Limb (tissue), 2 donors: ENCODE data around the gene PCDH9.

ENCODE experiments used
- DNase-seq, 2 donors: peaks; one replicate each; pipeline ENCODE4 v3.0.0-alpha.2; 2016; ENCODE audit errors: extremely low spot score in 2 of 2

PCDH9 gene

DNA sequence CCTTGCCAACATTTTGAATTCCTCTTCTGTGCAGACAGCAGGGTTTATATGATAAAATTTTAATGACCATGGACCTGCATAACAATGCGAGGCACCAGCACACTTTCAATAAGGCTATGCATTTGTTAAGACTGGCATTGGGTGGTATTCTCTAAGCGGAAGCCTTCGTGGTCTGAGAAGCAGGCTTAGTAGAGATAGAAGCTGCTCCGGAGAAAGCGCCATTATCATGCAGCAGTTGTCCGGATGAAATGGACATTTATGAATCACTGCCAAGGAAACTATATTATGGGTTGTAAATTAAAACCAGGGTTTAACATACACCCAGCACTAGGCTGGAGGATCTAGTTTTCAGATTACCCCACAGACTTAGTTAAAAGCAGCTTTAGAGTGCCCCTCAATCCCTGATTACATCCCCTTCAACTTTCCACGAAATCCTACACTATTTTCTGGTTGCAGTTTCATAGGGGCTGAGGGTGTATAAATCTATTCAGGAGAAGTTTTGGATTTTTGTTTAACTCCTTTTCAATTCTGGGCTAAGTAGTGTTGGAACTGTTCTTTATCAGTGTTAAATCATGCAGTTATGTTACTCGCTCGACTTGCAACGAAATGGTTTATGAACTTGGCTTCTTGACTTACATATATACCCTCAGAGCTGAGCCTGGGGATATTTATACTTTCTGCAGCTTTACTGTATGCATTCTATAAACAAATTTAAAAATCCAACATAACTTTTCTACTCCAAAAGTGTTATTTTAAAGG is 193.3 kb downstream of the PCDH9 start:
- DNase-seq, result no peak

DNA sequence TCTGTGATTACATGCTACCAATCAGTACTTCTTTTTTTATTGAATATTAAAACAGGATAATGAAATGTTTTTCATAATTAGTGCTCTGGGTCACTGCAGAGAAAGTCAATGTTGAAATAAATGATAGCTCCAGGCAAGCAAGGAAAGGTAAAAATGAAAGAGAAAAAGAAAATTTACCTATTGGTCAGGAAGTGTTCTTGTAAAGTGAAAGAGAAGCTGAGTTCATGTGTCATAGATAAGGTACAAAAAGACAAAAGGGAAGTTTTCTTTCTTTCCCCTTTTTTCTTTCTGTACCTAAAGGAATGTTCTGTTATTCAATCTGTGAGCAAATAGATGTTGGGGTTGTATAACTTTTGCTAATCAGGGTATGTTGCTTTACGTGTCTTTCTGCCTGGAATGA is 197.0 kb downstream of the PCDH9 start:
- no peak for DNase-seq

DNA sequence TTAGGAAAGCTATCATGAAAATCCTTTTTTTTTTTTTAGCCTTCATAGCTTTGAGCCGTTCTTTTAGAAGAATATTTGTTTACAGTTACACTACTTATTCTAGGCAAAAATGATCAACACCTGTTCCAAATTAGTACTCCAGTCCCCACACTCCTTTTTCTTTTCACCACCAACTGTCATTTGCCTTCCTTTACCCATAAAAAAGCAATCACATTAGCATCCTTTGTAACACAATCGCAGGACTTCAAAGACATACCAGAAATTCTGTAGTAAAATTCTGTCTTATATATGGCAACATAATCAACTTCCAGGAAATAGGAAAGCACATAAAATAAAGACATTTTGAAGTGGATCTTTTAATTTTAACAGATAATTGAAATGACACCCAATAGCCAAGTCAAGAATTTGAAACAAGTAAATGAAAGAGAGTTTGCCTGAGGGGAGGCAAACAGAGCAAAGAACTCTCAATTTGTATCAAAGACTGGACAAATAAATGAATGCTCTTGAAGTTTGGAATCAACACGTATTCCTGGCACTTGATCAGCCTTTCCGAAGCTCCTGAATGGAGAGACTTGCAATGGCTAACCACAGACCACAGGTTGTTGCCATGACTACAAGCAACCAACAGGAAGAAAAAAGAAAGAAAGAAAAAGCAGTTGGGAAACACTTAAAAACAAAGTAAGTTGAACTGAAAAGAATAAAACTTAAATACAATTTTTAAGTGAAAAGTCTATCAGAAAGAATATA is 206.8 kb downstream of the PCDH9 start:
- DNase-seq, result peak in 1 of 2 donors; percentile 19

DNA sequence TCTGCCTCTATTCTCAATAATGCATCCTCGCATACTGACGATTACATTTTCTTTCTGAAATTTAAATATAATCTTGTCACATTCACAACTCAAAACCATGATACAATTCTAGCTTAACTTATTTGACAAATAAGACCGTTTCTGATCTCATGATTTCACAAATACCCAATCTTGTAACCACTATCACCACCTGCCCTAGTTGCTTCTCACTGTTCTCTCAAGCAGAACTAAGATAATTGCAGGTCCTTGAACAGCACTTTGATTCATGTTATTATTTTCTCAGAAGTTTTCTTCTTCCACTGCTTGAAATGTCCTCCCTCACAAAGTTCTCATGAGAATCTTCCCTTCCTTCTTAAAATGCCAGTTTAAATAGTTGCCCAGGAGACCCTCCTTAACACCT is 211.4 kb downstream of the PCDH9 start:
- no peak for DNase-seq

DNA sequence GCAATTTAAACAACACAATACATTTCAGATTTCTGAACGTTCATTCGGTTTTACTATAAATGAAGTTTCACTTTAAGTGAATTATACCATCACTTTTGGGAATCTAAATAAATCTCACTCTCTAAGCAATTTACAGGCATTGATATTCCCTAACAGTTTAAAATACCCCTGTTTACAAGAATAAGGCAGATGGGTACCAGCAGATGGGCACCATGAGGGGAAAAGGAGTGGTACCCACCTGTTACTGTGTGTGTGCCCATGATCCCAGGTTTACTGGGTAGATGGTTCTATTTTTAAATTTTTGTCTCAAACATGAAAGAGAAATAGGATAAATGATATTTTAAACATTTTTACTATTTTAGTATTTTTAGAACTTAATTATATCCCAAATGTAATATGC is 212.9 kb downstream of the PCDH9 start:
- DNase-seq, result no peak

DNA sequence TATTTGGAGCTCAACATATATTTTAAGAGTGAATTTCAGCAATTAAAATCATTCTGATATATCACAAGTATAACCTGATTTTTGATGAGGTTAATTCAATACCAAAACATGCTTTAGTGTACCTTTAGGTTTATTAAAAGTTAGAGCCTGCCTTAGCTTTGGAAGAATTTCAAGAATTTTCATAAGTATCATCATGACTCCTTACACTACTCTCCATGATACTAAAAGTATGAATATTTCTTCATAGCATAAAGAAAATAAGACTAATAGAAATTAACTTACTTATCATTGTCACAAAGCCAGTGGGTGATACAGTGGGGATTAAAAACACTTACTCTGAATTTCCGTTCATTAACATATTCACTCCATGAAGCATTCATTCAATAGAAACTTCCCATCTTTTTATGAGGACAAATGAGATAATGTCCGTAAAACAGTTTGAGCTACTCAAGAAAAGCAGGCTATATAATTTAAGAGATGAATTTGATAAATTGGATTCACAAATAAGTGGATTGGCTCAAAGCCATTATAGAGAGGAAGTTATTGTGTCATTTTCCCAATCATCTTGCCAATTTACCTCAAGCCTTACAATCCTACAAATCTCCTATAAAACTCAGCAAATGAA is 214.0 kb downstream of the PCDH9 start:
- no peak for DNase-seq

DNA sequence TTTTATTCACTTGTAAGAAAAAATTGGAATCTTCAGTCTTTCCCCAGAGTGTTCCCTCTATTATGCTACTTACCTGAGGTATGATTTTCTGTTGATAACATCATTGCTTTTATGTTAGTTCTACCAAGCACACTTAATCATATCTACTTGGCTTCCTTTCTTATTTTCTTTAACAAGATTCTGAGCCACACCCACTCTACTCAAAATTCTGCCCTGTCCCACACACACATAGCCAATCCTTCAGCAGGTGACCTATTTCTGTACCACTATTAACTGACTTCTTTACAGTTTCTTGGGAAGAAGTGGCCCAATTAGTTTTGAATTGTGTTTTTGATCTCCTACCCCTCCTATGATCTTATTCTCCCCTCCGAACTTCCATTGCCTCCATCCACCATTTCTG is 215.7 kb downstream of the PCDH9 start:
- no peak for DNase-seq

DNA sequence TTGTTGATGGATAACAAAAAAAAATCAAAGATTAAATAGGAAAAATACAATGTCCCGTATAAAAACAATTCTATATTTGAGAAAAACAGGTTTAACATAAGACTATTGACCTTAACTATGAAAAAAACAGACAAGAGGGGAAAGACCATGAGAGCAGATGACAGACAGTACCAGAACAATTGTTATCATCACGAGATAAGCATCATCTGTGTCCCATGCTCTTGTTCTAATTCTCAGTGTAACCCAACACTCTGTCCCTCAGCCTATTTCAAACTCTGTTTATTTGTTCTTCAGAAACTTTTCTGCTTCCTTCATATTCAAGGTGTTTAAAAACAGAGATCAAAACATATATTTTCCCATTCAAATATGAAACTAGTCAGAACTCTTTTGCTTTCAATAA is 216.4 kb downstream of the PCDH9 start:
- DNase-seq, result no peak

DNA sequence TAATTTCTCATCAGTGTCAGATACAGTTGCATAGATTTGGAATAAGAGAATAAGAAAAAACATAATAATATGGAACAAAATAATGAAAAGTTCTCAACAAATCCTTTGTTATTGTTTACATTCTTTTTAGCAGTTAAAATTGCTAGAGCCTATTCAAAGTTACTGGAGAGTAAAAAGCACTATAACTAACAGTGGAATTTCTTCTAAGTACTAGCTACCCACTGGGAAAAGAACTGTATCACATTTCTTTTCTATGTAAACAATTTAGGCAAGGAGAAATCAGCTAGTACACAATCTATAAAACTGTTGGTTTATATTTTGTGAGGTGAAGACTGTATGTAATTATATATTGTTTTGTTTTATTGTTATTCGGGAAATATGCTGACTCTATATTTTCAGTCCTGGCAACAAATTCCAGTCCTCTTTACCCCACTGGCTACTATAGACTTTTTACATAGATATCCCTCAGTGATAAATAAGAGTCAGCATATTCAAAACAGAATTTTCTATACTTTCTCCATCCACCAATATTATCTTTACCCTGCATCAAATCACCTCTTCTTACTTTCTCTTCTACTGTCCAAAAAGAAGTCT is 222.0 kb downstream of the PCDH9 start:
- DNase-seq, result no peak

DNA sequence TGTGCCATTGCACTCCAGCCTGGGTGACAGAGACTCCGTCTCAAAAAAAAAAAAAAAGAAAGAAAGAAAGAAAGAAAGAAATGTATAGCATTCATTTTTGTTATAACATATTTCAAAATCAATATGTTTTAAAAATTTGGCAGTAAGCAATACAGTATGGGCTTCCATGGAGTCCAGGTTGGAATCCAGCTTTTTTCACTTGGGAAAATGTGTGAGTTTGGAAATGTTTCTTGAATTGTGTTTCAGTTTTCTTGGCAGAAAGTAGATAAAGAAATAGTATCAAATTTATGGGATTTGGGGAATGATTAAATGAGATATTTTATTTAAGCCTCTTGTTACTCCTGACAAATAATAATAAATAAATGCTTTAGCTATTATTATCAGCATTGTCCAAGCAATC is 225.6 kb downstream of the PCDH9 start:
- DNase-seq, result no peak

DNA sequence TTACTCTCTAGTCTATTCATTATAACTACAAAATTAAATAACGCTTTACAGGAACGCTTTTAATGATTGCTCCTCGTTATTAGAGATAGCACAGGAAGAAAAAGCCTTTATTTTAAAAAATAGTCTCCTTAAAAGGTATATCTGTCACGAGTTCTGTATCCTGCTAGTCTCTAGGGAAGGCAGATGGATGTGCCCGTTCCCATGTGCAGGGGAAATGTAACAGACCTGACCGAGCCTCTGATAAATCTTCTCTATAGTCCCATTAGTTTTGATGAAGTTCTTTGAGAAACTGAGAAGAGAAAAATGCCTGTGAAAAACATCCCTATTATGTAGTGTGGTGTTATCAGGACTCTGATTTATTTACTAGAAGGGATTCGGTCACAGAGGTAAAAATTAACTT is 226.4 kb downstream of the PCDH9 start:
- DNase-seq, result no peak

DNA sequence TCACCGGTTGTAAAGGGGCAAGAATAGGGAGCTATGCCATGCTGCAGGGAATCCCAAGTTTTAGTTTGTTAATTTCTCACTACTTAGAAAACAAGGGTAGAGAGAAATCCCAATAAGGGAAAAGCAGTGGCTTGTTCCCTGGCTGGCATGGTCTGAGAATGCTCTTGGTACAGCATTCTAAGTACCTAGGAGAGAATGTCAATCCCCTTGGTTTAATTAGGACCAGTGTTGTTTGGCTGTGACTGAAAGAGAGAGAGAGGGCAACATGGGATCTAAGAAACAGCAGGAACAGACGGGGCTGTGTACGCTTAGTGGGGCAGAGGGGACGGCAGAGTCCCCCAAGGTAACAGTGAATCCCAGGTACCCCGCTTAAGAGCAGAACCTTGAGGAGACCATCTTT is 228.8 kb downstream of the PCDH9 start:
- no peak for DNase-seq

DNA sequence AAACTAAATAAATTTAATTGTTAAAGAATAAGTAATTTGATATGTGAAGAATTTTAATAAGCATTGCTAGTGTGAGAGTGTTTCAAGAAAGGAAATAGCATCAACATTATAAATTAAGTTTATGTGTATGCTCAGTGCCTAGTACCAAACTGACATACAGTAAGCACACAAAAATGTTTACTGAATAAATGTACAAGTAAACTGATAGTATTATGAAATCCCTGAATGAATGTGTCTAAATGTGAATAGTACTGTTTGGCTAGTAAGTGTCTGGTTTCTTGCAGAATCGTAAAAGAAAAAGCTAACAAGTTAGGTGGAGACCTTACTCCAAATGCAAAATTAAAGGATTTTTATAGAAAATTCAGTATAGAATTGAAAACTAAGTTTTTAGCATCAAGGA is 233.6 kb downstream of the PCDH9 start:
- DNase-seq, result no peak

DNA sequence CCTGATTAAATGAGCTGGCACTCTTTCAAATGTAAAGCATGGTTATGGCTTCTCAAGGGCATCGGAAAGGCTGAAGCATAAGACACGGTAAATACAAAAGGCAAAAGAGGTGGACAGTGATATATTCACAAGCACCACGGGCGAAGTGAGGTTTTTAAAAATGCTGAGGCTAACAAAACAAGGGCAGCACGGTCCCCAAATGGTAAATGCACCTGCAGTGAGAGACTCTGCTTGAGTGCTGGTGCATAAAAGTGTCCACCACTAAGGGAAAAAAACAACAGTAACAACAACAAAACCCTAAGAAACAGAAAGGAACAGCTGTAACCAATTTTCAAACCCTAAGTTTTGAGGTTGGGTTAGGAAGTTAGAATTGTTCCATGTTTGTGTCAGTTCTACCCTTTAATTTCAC is 234.9 kb downstream of the PCDH9 start:
- no peak for DNase-seq

DNA sequence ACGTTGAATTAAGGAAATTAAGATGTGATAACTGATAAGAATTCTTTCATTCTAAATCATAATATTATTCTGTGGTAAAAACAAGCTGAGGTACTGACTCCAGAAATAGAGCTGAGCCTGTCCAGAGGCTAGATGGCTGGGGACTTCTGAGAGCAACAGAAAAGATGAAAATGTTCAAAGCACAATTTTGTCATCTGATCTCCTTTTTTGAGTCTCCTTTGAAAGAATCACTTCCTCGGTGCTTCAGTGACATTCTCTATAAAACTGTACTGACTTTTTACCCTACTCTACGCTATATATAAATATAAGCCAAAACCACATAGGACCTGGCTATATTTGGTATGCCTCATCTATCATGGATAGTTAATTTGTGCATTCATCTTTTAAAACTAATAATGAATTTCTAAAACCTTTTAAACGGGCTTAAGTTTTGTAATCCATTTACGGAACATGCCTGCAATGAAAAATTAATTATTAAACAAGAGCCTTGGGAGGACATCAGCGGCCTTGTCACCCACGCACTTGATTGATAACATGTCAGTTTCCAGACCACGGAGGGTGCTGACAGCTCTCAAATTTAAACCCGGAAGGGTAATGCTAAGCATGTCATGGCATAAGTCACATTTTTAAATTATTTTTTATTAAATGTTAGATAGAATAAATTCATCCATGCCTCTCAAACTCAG is 235.5 kb downstream of the PCDH9 start:
- DNase-seq, result no peak

DNA sequence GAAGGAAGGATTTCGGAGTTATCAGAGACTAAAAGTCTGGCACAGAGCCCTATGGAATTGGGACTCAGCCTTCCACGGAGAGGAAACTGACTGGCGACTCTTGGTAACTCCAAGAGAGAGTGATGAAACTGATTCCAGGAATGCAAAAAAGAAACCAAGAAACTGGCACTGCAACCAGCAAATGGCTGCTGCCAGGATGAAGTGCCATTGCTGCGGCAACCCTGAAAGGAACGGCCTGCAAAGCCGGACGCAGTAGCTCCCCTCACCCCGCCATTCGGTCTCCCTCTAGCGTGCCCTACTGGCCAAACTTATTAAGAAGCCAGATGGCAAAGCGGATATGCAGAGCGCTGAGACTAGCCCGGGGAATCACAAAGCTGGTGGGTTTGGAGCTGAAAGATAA is 236.0 kb downstream of the PCDH9 start:
- peak; percentile 30 to 68 for DNase-seq

DNA sequence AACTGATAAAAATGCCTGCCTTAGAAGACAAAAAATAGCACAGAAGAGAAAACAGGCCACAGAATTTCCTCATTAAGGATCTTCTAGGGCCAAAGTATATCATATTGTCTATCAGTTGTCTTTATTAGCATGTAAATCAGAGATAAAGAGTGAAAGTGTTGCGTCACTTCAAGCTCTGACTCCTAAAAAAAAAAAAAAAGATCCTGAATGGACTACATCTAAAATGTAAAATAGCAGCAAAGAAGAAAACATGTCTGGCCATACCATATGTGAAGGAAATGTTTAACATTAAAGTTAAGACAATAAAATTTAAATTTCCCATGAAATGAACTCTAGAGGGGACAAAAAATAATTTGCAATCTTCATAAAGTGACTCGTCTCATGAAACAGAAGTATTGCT is 237.4 kb downstream of the PCDH9 start:
- DNase-seq, result no peak

DNA sequence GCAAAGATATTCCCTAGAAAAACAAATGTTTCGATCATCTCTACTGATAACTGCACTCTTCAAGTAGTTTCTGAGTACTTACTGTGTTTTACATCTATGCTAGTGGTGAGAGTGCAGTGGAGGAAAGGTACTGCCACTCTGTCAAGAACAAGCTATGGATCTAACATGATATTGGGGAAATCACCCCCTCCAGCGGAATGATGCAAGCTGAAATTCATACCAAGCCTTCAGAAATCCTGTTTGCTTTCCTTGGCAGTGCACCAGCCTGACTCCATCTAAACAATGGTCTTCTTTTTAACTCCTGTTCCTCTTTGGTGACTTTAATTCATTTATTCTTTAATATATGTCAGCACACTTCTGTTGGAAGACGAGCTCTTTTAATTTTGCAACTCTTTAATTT is 238.0 kb downstream of the PCDH9 start:
- DNase-seq, result no peak

DNA sequence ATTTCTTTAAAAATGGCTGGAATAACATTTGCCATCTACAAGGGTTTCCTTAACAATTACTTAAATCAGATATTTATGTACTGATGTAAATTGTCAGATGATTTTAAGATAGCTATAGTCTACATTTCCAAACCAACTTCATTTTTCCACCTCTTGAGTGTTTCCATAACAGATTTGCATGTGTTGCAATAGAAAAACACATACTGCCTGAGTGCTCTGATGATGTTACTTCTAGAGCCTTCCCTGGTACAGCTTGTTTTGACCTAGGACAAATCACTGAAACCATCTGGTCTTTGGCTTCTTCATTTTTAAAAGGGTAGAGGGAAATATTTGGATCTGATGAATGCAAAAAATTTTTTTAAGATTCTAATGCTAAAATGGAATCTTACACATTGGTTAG is 245.9 kb downstream of the PCDH9 start:
- no peak for DNase-seq

DNA sequence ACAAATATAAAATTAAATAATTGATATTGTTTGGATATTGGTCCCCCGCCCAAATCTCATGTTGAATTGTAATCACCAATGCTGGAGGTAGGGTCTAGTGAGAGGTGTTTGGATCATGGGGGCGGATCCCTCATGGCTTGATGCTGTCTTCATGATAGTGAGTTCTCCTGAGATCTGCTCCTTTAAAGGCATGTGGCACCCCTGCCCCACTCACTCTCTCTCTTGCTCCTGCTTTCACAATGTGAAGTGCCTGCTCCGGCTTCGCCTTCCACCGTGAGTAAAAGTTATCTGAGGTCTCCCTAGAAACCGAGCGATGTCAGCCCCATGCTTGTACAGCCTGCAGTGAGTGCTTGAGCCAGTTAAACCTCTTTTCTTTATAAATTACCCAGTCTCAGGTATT is 248.2 kb downstream of the PCDH9 start:
- no peak for DNase-seq

DNA sequence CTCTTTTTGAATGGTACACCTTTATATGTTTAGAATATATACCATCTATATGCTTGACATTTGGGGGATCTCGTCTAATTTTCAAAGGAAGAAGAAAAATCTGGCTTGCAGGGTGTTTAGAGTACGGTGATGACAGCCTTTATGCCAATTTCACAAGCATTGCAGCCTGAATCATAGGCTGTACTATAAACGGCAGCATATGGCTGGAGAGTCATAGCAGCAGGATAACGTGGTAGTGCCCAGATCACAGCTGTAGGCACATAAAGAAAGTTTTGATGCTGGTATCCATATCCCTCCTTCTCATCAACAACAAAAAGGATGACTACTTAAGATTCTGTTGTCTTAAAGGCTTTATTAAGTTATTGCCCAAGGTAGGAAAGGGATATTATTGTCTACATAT is 253.0 kb downstream of the PCDH9 start:
- DNase-seq, result no peak

DNA sequence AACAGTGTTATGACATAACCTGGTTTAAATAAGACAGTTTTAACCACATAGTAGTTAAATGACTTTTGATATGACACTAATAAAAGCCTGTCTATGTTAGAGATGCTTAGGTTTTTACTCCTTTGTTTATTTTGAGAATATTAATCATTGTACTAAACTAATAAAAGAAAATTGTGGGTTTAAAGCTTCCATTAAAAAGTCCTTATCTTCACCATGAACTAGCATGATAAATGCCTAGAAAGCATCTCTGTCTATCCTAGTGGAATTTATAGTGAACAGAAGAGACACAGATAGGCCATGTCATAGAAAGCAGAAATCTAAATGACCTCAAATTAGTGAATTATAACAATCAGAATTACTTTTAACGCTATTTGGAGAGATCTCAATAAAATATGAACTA is 255.2 kb downstream of the PCDH9 start:
- no peak for DNase-seq
